Daoy (cell line): Measurements from ENCODE around the gene GNE. TPM values are rescaled to one million over a fixed set of nuclear protein-coding genes. Genes with fewer than 3 reads are reported as not detected.
A peak's percentile ranks its signal among the peaks of the same experiment; 100 is the strongest.
"Not testable (repeated sequence)": the region's sequence is repeated elsewhere in the genome, so short reads cannot be mapped to it uniquely, and the experiment has no call there.

Experiments
- DNase-seq: peaks from one replicate; pipeline ENCODE4 v3.0.0-alpha.2; 2015; ENCODE audit warnings: low read depth
- total RNA-seq: library from RNA; depleted of rRNA; stranded (reverse); fragments of >200 nt; shearing (Covaris generic); gene quantifications from 2 replicates; pipeline ENCODE4 v1.2.3, GENCODE V29; 2014

Gene GNE
- total RNA-seq, 1 experiment from 2014 or later, result 20.3 TPM

DNA sequence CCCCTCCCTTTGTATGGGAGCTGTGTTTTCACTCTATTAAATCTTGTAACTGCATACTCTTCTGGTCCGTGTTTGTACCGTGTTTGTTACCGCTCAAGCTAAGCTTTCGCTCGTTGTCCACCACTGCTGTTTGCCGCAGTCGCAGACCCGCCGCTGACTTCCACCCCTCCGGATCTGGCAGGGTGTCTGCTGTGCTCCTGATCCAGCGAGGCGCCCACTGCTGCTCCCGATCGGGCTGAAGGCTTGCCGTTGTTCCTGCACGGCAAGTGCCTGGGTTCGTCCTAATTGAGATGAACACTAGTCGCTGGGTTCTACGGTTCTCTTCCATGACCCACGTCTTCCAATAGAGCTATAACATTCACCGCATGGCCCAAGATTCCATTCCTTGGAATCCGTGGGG lies 6.6 kb upstream of the GNE start:
- no peak for DNase-seq

GRCh38 chr9:36263683-36264082 lies 5.4 kb upstream of the GNE start:
- DNase-seq, result no peak

DNA sequence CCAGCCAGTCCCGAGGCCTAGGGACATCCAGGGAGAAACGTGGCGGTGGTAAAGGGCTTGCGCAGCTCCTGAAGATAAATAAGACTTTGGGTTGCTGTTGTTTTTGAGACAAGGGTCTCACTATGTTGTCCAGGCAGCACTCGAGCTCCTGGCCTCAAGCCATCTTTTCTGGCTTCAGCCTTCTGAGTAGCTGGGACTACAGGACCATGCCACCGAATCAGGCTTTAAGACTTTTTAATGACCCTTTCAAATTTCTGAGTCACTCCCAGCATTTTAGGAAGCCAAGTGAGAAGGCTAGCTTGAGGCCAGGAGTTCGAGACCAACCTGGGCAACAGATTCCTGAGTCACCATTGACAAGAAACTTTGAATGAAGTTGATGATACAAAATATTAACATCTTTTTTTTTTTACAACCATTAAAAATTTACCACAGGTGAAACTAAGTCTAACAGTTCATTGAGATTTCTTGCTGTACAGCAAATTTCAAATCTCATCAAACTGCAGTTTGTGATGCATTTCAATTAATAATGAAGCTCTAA lies 817 bp upstream of the GNE start:
- DNase-seq, result peak; percentile 19

- no peak for DNase-seq
Observed at GRCh38 chr9:36251428-36251827, 6.8 kb downstream of the GNE start.

- no peak for DNase-seq
Observed at GRCh38 chr9:36250079-36250478, 8.2 kb downstream of the GNE start.

DNA sequence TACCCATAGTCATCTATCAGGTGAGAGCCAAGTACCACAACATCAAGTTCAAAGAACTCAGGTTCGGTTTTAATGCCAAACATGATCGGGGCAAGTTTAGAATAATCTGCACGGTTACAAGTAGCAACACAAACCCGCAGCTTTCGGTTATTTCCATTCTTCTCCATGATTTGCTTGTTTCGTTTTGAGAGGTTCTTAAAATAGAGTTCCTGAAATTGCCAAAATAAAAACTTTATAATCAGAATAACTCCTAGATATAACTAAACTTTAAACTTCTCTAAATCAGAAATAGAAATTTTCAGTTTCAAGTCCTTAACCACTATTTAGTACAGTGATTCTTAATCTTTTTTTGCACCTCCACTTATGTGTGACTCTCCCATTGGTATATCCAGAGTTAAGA lies 9.1 kb downstream of the GNE start:
- no peak for DNase-seq

- DNase-seq, result peak; percentile 12
Observed at GRCh38 chr9:36248061-36248460, 10.2 kb downstream of the GNE start.

- no peak for DNase-seq
Observed at GRCh38 chr9:36247356-36247755, 10.9 kb downstream of the GNE start.

DNA sequence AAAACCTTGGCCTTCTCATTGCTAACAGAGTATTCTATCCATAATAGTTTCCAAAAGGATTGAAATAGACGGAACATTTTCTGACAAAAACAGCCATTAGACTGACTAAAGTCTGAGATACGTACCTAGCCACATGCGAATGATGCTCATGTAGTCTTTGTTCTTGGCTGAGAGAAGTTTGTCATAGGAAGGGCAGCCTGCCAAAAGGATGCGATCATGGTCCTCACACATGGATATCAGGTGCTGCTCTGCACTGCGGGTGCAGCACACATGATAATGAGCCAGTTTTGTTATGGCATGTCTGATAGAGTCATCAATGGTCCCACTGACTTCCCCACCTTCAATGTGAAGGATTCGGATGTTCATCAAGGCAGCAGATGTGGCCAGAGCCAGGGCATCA lies 12.3 kb downstream of the GNE start:
- DNase-seq, result no peak

DNA sequence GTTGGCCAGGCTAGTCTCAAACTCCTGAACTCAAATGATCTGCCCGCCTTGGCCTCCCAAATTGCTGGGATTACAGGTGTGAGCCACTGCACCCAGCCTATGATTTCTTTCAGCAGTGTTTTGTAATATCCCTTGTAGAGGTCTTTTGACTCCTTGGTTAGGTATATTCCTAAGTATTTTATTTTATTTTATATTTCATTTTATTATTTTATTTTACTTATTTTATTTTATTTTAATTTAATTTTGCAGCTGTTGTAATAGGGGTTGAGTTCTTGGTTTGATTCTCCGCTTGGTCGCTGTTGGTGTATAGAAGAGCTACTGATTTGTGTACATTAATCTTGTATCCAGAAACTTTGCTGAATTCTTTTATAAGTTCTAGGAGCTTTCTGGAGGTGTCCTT lies 18.6 kb downstream of the GNE start:
- not testable (repeated sequence) for DNase-seq

DNA sequence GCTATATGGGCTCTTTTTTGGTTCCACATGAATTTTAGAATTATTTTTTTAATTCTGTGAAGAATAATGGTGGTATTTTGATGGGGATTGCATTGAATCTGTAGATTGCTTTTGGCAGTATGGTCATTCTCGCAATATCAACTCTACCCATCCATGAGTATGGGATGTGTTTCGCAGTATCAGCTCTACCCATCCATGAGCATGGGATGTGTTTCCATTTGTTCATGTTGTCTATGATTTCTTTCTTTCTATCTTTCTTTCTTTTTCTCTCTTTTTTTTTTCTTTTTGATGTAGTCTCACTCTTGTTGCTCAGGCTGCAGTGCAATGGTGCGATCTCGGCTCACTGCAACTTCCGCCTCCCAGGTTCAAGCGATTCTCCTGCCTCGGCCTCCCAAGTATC lies 19.0 kb downstream of the GNE start:
- DNase-seq, result not testable (repeated sequence)

- no peak for DNase-seq
Observed at GRCh38 chr9:36237230-36237629, 21.0 kb downstream of the GNE start.

DNA sequence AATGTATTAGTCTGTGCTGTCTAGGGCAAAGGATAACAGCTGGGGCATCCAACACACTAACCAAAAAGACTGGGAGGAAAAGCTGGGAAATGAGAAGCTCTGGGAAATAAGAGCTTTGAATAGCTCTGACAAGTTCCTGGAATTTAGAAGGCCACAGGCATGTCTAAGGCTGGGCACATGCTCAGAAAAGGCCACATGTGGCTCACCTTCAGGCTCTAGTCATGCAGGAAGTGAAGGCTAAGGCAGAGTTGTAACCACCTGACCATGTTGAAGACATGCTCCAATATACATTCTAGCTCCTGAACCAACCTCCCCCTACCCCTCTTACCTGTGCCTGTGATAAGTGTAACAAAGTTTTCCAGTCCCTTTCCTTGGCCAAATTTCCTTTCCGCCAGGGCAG lies 35.8 kb downstream of the GNE start:
- no peak for DNase-seq

- no peak for DNase-seq
Observed at GRCh38 chr9:36221667-36222066, 36.6 kb downstream of the GNE start.

GRCh38 chr9:36218411-36218901 lies 39.8 kb downstream of the GNE start:
- DNase-seq, result no peak

DNA sequence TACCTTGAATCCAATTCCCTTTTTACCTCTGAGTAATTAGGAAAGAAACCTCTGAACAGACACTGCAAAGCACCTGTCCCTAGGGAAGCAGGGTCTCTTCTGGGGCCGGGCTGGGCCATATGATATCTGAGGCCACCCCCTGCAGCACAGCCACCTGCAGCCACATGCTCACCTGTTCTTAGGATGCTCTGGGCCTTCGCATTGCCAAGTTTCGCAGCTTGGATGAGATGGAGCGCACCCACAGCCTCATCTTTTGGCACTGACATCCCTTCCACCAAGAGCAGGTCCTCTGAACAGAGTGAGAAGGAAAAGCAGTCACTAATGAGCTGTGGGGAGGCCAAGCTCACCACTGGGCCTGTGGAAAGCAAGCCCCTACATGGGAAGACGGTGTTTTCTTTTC lies 40.2 kb downstream of the GNE start:
- DNase-seq, result no peak

DNA sequence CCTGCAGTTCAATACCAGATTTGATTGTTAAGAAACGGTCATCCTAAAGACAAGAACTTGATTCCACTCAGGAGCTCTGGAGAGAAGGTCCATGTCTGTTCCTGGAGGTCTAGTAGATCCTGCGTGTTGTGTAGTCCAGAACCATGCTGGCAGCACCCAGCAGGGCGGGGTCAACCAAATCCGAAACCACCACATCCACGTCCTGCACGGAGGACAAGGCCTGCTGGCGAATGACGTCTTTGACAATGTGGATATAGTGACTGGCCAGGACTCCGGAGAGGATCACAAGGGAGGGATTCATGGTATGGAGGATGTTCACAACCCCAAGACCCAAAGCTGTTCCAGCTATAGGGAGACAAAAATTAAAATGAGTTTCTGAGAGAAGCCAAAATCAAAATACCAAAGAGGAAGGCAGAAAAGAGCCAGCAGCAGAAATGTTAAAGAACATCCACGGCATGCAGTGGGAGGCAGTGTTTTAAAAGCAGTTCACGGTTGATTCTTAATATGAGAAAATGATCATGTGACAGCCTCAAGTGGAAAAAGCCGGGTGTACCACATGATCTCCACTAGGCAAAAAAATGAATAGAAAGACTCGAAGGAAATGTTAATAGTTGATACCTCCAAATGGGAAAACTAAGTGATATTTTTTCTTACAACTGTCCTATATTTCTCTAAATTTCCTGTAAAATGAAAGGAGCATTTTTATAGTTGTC lies 40.8 kb downstream of the GNE start:
- no peak for DNase-seq

DNA sequence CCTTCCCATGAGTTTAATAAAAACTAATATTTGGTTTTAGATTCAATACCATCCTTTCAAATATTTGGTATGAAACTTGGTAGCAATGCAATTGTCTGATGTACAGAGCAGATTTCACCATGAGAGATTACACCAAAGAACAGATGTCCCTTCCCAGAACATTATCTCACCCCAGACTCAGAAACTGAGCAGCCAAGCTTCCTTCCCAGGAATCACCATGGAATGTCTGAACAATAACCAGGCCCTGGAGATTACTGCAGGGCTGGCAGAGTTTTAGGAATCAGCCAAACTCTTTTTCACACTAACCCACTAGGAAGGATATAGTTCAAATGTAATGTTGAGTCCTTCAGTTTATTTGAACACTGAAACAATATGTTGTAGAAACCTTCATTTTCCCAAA lies 43.7 kb downstream of the GNE start:
- DNase-seq, result no peak

DNA sequence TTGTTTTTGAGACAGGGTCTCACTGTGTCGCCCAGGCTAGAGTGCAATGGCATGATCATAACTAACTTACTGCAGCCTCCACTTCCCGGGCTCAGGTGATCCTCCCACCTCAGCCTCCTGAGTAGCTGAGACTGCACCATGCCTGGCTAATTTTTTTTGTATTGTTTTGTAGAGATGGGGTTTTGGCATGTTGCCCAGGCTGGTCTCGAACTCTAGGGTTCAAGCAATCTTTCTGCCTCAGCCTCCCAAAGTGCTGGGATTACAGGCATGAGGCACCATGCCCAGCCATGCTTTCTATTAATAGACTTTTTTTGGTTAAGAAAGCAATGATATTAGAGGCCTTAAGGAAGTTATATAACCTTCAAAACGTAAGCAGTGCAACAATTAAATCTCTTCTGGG lies 44.3 kb downstream of the GNE start:
- no peak for DNase-seq

- no peak for DNase-seq
Observed at GRCh38 chr9:36213387-36213786, 44.9 kb downstream of the GNE start.

- no peak for DNase-seq
Observed at GRCh38 chr9:36211510-36211909, 46.7 kb downstream of the GNE start.

DNA sequence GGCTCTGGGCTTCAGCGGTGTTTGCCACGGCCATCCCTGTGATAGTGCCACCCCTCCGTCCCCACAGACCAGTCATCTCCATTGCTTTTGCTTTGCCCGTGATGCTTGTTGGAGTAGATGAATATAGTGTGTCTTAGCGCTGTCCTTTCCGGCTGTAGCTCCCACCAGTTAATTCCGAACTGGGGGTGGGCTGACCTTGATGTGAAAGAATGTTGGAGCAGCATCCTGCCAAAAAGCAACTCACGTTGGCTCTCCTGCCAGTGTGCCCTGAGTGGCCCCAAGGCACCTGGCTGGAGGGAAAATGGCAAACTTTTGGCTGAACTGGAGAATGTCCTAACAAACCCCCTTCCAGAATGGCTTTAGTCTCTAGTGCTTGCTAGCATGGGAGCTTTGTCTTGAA lies 47.5 kb downstream of the GNE start:
- DNase-seq, result no peak

DNA sequence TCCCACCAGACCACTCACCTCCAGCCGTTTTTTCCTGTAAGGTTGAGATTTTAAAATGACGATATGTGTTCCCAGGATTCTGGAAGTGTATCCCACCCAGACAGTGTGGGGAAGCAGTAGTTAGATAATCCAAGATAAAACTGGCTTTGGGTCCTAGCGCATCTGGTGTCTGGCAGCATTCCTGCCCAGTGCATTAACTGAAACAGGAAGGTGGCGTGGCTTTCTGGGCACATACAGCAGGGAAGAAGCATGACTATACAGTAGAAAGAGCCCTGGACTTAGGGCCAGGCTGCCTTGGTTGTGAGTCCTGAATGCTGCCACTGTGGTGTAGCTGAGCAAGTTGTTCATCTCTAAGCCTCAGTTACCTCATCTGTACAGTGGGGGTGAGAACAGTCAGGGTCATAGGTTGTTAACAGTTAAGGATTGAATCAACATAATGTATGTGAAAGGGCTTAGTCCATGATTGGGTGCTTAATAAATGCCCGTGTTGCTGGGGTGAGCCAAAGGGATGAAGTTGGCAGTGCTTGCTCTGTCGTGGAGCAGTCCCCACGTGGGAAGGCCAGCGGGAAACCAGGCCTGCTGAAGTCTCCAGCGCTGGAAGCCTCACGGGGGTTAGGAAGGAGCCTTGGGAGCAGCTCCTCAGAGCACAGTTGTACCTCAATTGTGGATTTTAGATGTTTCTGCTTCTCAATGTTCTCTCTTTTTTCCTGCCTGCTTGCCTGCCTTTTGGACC lies 49.6 kb downstream of the GNE start:
- DNase-seq, result no peak
